GM21390 (cell line): ENCODE measurements around the gene RPE65.
"Not testable (repeated sequence)": the region's sequence is repeated elsewhere in the genome, so short reads cannot be mapped to it uniquely, and the experiment has no call there.

ENCODE experiments used
- ATAC-seq: cut with Tn5 transposase; IDR thresholded peaks from one replicate; pipeline ENCODE4 v1.9.1; 2021; ENCODE audit not compliant: unreplicated experiment

Gene RPE65

GRCh38 chr1:68454534-68454933 lies 4.8 kb upstream of the RPE65 start:
- ATAC-seq, result no peak

- no peak for ATAC-seq
Measured at GRCh38 chr1:68453060-68453670, 3.4 kb upstream of the RPE65 start.

GRCh38 chr1:68448365-68448764 lies 1.4 kb downstream of the RPE65 start:
- ATAC-seq, result no peak

GRCh38 chr1:68445709-68446108 lies 4.0 kb downstream of the RPE65 start:
- ATAC-seq, result no peak

- ATAC-seq, result peak; percentile 87
Measured at GRCh38 chr1:68442822-68443556, 6.8 kb downstream of the RPE65 start.

GRCh38 chr1:68442006-68442405 lies 7.7 kb downstream of the RPE65 start:
- ATAC-seq, result no peak

GRCh38 chr1:68438310-68438709 lies 11.4 kb downstream of the RPE65 start:
- no peak for ATAC-seq

GRCh38 chr1:68433395-68433794 lies 16.4 kb downstream of the RPE65 start:
- ATAC-seq, result no peak

- no peak for ATAC-seq
Measured at GRCh38 chr1:68431076-68431475, 18.7 kb downstream of the RPE65 start.

- no peak for ATAC-seq
Measured at GRCh38 chr1:68429233-68429808, 20.4 kb downstream of the RPE65 start.

- ATAC-seq, result no peak
Measured at GRCh38 chr1:68426594-68426993, 23.2 kb downstream of the RPE65 start.

- no peak for ATAC-seq
Measured at GRCh38 chr1:68421350-68421749, 28.4 kb downstream of the RPE65 start.

GRCh38 chr1:68409426-68409825 lies 40.3 kb downstream of the RPE65 start:
- no peak for ATAC-seq

- ATAC-seq, result no peak
Measured at GRCh38 chr1:68401506-68401905, 48.2 kb downstream of the RPE65 start.

GRCh38 chr1:68395575-68395974 lies 54.2 kb downstream of the RPE65 start:
- not testable (repeated sequence) for ATAC-seq

- not testable (repeated sequence) for ATAC-seq
Measured at GRCh38 chr1:68392474-68392873, 57.3 kb downstream of the RPE65 start.

- not testable (repeated sequence) for ATAC-seq
Measured at GRCh38 chr1:68385798-68386524, 63.8 kb downstream of the RPE65 start.

- ATAC-seq, result no peak
Measured at GRCh38 chr1:68384872-68385411, 64.8 kb downstream of the RPE65 start.

- ATAC-seq, result no peak
Measured at GRCh38 chr1:68384321-68384813, 65.4 kb downstream of the RPE65 start.

GRCh38 chr1:68383092-68383491 lies 66.7 kb downstream of the RPE65 start:
- ATAC-seq, result no peak

GRCh38 chr1:68379085-68379478 lies 70.7 kb downstream of the RPE65 start:
- no peak for ATAC-seq
